Germinal center (tissue), 1 donor: ENCODE results near the gene CPNE4.

Experiments
- DNase-seq: peaks from one replicate; pipeline ENCODE4 v3.0.0; 2012; ENCODE audit warnings: mixed read lengths, low spot score

CPNE4 gene

DNA sequence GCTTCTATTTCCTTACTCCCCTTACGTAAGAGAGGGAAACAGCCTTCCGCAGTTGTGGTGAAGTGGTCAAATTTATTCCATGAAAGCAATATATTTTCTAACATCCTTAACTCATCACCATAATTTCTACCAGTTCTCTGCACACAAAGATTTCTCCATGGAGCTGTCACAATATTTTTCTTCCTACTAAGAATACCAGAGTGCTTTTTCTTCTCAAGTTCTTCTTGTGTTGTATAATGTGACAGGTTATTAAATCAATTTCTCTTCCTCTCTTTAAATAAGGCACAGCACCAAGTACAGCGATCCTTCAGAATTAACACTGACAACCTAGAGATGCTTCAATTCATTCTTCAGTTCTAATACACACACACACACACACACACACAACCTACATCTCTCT is 153.0 kb downstream of the CPNE4 start:
- DNase-seq = no peak

DNA sequence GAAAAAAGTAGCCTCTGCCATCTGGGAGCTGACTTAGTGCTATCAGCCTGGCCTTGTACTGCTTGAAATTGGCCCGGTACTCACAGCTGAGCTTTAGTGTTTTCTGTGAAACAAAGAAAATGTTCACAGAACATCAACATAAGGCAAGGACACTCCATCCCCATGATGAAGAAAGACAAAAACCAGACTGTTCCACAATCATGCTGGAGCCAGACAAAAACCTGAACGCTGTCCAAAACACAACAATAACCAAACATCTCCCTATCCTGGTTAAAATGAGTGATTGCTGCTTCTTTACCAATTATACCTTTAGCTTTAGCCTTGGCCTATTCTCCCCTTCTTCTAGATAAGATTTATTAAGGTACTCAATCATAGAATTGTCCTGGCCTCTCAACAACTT is 153.9 kb downstream of the CPNE4 start:
- DNase-seq = no peak

DNA sequence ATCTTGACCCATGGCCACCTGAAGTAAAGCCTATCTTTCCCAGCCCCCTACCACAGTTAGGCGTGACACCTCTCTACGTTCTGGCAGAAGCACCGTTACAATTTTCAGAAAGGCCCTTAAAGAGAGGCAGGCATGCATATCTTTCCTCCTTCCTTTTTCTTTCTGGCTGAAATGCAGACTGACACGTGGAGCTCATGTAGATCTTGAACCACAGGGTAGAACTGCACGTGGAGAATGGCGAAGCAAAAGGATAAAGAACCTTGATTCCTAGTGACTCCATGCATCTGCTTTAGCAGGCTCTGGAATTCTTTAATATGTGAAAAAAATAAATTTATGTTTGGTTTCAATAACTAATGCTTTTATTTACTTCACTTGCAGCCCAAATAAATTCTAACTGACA is 166.6 kb downstream of the CPNE4 start:
- DNase-seq = no peak

DNA sequence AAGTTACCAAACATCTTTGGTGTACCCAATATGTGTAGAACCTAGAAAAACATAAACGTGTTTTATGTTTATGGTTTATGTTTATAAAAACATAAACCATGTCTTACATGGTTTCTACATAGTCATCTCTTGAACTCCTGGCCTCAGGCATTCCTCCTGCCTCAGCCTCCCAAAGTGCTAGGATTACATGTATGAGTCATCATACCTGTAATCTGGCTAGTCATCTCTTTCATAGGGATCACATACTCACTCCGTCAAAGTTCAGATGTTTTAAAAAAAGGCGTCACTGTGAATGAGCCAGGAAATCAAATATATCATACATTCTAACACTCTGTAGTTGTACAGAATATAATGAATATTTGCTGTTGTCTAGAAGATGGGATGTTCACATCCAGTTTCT is 178.6 kb downstream of the CPNE4 start:
- DNase-seq = no peak

DNA sequence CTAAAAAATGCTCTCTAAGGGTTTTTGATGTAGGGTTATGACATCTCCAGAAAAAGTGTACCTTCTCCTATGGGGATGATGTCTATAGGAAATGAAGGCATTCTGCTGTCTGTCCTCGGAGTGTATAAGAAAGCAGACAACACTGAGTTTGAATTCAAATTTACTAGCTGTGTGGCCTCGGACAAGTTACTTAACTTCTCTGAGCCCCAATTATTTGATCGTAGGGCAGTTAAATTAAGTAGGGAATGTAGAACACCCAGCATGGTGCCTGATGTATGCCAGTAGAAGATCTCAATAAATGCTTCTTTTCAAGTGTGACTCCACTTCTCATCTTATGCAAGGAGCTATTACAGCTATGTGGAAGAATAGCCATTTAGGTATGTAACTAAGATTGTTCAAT is 184.6 kb downstream of the CPNE4 start:
- DNase-seq = no peak

DNA sequence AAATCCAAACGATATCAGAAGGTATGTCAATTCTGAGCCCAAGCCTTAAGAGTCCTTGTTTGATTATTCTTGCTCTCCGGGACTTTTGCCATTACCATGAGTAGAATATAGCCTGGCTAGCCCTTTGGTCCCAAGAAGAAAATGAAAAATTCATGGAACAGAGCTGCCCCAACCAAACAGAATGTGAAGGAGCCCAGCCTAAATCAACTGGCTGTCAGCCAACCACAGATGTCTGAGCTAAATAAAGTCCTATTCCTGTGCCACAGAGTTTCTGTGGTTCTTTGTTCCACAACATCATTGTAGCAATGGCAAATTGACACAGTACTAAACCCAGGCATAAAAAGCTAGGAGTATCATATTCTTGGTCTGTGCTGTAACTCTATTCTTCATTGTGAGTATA is 185.2 kb downstream of the CPNE4 start:
- DNase-seq = no peak

DNA sequence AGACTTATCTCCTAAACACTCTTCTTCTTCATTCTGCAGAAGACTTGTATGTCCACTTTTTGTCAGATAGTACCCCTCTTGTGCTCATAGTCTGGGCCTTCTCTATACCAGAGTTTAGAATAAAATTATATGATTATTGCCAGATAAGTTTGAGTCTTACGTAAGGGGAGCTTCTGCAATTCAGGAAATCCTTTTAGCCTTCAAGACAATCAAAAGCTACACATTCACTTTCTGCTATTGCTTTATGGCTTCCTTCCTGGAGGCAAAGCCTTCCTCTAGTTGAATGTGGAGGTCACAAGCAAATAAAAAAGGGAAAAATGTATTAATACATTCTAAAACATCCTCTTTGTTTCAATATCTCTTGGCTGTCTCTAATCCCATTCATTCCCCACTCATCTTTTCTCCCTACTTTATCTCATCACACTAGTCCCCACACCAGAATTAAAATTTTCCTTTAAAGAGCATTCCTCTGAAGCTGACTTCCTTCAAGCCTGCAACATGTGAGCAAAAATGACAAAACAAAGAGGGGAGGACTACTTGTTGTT is 186.8 kb downstream of the CPNE4 start:
- DNase-seq = no peak

DNA sequence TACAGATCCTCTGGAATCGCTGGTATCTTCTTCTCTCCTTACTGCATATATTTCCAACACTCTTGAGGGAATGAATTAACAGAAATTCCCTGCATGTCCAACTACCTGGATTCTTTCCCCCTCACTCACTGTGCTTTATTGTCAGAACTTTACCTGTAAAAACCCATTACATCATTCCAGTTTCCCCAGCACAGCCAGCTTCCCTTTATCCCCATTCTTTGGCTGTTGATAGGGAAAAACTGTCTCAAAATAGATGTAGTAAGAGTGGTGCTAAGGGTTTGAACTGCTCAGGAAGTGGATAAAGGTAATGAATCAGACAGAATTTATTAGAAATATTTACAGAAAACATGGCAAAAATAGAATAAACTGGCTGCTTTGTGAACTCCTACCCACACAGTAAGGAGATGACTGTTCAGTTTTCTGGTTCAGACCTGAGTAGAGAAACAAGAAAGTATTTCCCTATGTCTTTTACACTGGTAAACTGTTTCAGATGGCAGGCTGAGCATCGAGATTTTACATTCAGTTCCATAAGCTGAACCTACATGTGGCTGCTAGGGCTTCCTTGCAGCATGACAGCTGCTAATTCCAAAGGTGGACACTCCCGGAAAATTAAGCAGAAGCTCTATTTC is 188.4 kb downstream of the CPNE4 start:
- DNase-seq = no peak

DNA sequence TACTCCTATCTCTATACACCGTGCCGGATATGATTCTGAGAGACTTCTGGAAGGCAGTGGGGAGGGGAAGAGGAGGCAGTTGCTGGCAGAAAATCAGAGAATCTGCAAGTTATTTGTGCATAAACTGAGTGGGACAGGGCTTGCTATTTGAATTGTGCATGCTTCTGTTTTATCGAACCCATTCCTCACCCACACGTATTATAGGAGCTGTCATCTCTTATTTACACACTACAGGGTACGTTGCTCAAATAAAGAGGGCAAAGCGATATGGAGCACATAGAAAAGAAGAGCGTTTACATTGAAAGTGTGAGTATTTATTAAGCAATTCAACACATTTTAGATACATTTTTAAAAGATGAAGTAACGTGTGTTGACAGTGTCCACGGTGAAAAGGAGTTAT is 191.6 kb downstream of the CPNE4 start:
- DNase-seq = no peak

DNA sequence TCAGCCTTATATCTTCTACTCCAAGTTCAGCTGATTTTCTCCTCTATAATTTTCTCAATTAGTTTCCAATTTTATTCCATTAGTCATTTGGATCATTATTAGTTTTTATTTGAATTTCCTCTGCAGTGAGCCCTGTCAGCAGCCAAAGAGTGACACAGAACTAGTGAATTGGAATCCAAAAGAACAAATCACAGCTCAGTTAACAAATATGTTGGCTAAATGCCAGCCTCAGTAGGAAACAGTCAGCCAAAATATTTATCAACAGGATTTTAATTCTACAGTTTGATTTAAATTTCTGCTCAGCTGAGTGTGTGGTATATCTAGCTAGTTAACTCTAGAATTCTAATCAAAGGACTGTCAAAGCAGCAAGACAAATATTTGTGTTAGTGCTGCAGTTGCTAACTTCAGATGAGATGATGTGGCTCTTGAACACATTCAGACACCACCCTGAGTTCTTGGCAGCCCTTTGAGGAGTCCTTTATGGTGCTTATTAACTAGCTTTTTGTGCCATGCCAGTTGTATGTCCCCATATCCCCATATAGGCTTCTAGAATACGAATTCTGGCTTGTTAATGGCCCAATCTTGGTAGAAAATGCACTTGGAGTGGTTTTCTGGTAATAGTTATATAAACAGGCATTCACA is 194.5 kb downstream of the CPNE4 start:
- no peak for DNase-seq

DNA sequence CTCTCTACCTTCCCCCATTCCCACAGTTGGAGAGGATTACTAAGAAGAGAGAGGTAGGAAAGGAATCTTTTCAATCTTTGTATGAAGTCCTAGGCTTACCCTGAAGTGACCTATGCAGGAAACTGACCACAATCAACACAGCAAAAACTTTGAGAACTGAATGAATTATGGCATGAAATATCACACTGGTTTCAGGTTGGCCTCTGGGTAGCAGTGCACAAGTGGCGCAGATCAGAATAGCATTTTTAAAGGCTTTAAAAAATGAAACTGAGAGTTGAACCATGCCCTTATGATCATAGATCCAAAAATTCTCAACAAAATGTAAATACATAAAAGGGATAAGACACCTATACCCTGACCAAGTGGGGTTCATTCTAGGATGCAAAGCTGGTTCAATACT is 198.9 kb downstream of the CPNE4 start:
- no peak for DNase-seq

DNA sequence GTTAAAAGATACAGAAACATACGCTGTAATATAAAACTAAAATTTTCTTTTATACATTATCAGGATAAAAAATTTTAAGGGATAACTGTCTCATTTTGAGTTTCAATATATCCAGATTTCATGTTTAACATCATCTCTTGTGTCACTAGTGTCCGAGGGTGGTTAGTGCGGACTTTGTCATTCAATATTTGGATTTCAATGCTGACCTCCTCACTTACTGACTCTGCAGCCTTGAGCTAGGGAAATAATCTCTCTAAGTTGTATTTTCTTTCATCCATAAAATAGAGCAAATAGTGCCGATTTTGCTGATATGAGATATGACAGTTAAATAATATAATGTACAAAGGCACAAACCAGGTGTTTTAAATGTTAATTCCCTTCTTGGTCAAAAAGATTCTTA is 203.2 kb downstream of the CPNE4 start:
- no peak for DNase-seq

DNA sequence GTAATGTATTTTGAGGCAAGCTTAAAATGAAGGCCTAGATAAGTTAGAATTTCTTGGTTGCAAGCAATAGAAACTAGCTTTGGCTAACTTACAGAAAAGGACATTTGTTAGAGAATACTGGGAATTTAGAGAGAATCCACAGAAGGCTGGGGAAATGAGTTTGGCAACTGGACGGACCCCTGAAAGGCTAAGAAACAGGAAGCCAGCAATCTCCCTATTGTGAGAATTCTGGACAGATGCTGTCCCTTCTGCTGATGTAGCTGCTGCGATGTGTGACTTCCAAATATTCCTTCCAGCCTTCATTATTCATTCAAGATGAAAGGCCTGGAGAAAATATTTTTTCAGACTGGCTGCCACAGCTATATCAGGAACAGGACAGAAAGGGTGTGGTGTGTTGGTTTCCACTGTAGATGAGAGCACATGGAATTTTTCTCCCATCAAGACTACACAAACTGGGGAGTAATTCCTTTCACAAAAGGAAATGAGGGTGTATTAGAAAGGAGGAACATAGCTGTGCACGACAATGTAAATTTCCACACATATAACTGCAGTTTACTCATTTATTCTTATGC is 213.5 kb downstream of the CPNE4 start:
- DNase-seq = no peak

DNA sequence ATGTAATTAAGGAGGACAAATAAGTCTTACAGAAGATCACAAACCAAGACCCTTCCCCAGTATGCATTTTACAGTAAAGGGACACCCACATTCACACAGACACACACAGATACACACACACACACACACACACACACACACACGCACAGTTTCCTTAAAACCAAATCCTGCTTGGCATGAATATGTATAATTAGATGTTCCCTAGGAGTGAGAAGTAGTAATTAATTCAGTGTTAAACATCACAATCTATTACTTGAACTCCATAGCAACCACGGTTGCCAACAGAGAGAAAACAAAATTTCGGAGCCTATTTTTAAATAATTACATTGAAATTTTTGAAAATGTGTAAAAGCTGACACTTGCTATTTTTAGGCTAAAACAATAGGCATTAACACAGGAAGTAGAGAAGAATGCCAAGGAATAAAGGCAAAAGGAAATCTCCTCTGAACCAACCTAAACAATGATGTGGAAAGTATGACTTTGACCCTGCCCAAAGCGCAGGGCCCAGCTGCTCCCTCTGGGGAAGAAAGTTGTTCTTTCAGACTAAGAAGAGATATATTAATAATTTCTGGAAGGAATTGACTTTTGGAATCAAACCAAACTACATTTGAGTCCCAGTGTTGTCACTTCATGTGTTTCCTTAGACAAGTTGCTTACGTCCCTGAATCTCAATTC is 215.3 kb downstream of the CPNE4 start:
- DNase-seq = no peak

DNA sequence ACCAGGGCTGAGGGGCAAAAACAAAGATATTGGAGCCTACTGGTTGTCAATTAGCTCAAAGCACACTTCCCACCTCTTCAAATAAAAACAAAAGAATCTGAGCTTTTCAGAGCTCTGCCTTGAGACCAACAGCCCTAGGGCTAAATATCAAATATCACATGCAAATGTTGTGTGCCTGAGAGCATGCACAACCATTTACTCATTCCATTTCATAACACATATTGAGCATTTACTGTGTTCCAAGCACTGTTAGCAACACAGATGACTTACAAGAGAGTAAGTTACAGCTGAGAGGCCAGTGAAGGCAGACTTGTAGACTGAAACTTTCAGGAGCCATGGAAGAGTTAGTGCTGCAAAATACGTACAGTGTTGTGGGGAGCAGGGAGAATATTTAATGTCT is 222.4 kb downstream of the CPNE4 start:
- no peak for DNase-seq

DNA sequence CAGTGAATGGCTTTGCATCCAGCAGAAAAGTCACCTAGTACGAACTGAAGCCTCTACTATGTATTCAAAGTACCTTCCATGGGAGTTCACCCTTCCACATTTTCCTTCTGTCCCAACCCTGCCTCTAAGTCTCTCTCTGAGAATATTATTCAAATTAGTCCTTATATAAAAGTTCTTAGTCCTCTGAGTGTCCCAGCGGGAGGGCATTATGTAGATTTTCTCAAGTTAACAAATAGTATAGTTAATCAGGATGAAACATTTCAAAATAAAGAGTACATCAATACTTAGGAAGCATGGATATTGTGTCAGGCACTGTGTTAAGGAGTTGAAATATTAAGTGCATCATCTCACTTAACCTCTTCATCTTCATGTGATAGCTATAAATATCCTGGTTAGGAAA is 223.3 kb downstream of the CPNE4 start:
- no peak for DNase-seq

DNA sequence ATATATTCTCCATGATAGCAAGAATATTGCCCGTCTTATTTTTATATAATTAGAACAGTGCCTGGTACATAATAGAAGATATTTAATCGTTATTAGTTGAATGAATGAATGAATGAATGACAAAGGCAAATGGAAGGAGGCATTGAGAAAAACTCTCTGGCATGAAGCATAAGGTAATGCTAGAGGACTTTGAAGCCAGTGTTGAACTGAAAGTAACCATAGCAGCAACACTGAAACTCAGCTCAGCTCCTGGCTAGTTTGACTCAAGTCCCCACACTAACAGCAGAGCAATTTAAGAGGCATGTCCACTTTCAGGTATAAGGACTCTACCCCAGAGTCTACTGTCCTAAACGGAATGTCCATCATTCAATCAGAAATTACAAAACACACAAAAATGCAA is 227.0 kb downstream of the CPNE4 start:
- no peak for DNase-seq

DNA sequence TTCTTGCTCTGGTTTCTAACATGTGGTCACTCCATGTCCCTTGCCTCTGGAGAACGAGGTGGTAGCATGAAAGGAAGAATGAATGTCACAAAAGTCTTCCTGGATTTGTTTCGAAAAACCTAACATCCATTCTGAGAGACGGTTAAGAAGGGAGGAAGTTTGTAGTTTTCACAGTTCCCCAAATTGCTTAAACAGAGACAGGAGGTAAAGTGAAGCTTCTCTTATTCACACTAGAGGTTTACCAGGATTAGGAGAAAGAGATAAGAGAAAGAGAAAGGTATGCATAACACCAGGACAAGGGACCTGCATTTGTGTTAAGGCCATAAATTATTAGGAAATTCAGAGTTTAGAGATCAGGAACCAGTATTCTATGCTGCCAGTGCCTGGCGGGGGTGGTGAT is 228.1 kb downstream of the CPNE4 start:
- no peak for DNase-seq

DNA sequence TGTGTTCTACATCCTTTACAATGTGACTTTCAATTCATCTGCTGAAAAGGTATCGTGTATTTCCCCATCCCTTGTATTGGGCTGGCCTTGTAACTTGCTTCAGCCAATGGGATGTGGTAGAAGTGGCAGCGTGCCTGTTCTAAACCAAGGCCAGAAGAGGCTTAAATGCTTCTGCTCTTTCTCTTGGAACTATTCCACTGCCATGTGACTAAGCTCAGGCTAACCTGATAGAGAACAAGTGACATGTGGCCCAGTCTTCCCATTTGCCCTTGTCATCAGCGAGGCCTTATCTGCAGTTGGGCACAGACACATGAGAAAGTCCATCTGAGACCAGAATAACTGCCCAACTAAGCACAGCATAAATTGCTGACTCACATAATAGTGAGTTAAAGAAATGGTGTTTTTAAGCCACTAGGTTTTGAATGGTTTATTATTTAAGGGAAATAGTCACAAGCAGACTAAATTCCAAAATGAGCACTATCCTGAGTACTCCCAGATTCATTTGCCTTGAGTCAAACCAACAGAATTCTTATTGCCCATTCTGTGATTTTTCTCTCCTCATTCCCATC is 230.2 kb downstream of the CPNE4 start:
- no peak for DNase-seq

DNA sequence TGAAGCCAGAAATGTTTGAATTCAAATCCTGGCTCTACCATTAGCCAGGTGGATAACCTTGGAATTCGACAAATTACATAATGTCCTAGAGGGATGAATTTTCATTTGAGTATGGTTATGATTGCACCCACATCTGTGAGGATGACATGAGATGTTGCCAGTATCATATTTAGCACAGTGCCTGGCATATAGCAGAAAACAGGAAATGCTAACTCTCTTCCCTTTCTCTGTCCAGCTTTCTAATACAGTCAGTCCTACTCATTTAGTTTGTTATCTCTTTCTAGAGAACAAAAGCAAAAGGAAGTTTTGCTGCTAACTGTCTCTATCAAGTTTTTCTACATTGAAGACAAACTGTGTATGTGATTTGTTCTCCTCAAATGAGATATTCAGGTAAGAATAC is 231.7 kb downstream of the CPNE4 start:
- DNase-seq = no peak

DNA sequence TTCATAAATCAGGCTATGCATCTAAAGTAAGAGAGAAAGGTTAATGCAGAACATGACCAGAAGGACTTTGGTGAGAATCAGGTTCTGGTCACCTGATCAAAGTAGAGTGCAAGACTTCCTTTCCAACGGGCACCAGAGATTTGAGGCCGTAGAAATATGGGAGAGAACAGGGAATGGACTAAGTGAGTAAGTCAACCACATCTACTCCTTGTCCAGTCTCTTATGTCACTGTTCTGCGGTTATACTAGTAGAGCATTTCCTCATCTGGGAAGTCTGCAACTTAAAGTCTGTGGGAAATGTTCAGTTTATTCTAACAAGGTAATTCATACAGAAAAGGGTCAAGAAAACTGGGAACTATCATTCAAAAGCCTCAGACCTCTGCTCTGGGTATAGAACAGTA is 232.8 kb downstream of the CPNE4 start:
- no peak for DNase-seq

DNA sequence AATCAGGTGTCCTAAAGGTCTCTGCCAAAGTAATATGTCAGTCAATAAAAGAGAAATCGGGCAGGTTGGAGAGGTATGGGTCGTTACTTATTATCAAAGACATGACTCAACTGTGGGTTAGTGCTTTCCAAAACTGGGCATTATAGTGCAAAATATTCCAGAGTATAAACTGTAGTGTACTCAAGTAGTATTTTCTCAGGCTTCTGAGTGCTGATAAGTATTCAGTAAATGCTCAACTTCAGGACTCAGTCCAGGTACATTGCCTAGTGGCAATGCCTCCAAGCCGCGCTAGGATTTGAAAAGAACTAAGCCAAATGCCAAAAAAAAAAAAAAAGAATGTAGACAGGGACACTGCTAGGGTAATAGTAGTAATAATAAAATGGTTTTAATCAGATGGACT is 233.2 kb downstream of the CPNE4 start:
- DNase-seq = no peak

DNA sequence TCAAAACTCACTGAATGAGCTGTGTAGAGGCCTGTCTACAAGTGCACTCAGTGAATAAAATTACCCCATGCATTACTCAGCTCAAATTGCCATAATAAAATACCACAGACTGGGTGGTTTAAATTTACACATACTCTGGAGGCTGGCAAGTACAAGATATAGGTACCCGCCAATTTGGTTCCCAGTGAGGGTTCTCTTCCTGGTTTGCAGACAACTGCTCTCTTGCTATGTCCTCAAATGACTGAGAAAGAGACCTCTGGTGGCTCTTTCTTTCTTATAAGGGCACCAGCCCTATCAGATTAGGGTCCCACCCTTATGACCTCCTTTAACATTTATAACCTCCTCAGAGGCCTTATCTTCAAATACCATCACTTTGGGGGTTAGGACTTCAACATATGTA is 237.0 kb downstream of the CPNE4 start:
- no peak for DNase-seq
